DMS153 treated with DMSO at 0.1 percent for 48 hours (cell line): ENCODE measurements around the gene USP34.

Experiments
- DNase-seq: peaks from one replicate; lab custom pipeline; 2025; ENCODE audit not compliant: unreplicated experiment; lab: John Stamatoyannopoulos, UW

Gene USP34

DNA sequence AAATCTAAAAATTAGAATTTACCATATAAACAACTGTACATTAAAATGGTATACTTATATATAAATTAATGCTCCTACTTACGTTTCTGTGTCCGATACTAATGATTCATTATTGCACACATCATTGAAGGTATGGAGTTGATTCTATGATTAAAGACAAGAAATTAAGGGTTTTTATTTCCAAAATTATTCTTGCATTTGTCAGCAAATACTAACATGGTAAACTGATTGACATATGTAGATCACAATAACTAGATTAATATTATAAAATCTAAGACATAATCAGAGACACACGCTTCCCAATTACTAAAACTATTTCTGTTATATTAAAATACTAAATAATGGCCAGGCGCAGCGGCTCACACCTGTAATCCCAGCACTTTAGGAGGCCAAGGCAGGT lies 92.6 kb downstream of the USP34 start:
- DNase-seq, result no peak

- no peak for DNase-seq
Observed at GRCh38 chr2:61377046-61377445, 93.8 kb downstream of the USP34 start.

GRCh38 chr2:61376211-61376610 lies 94.7 kb downstream of the USP34 start:
- DNase-seq, result no peak

- DNase-seq, result no peak
Observed at GRCh38 chr2:61371027-61371426, 99.9 kb downstream of the USP34 start.

- no peak for DNase-seq
Observed at GRCh38 chr2:61368687-61369665, 101.9 kb downstream of the USP34 start.

DNA sequence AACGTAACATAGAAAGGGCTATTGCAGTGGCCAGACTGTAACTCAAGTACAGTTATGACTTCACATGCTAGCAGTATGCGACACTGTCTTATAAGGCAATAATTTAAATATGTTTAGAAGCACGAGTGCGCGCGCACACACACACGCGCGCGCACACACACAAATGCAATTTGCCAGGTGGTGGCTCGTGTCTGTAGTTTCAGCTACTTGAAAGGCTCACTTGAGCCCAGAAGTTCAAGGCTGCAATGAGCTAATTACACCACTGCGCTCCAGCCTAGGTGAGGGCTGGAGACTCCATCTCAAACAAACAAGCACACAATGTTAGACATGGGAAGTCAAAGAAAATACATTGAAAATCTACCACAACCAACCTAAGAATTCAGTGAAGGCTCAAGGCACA lies 103.7 kb downstream of the USP34 start:
- DNase-seq, result no peak

DNA sequence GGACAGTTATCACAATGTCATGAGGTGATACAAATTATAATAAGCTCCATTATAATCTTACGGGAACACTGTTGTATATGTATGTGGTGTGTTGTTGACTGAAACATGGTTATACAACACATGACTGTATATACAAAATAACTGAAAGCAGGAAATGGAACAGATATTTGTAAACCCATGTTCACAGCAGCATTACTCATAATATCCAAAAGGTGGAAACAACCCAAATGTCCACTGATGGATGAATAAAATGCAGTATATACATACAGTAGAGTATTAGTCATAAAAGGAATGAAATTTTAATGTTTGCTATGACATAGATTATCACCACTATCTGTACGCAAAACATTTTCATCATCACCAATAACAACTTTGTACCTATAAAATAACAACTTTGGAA lies 107.3 kb downstream of the USP34 start:
- no peak for DNase-seq

- DNase-seq, result no peak
Observed at GRCh38 chr2:61362873-61363272, 108.0 kb downstream of the USP34 start.

DNA sequence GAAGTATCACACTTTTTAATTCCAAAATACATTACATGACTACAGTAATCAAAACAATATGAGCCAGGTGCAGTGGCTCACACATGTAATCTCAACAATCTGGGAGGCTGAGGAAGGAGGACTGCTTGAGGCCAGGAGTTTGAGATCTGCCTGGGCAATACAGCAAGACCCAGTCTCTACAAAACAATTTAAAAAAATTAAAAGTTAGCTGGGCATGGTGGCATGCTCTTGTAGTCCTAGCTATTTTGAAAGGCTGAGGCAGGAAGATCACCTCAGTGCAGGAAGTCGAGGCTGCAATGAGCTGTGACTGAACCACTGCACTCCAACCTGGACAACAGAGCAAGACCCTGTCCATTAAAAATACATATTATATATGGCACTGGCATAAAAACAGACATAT lies 109.8 kb downstream of the USP34 start:
- no peak for DNase-seq

DNA sequence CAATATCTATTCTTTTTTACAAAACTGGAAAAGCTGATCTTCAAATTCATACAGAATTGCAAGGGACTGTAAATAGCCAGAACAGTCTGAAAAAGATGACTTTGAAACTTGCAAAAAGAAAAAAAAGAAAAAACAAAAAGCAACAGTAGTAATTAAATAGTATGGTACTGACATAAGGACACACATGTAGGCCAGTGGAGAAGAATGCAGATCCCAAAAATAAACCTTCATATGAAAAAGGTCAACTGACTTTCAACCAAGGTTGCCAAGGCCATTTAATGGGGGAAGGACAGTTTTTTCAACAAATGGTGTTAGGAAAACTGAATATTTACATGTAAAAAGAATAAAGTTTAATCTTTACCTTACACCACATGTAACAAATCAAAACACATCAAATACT lies 111.8 kb downstream of the USP34 start:
- DNase-seq, result no peak

- DNase-seq, result no peak
Observed at GRCh38 chr2:61357681-61358080, 113.2 kb downstream of the USP34 start.

DNA sequence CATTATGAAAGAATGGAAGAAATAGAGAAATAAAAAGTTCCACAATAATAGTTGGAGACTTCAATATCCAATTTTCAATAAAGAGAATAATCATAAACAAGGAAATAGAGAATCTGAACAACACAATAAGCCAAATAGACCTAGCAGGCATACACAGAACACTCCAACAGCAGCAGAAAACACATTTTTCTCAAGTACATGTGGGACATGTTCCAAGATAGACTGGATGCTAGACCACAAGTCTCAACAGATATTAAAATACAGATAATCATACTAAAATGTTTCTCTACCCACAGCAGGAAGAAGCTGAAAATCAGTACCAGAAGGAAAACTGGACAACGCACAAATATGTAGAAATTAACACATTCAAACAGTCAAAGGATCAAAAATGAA lies 113.9 kb downstream of the USP34 start:
- DNase-seq, result no peak

GRCh38 chr2:61356261-61356957 lies 114.5 kb downstream of the USP34 start:
- no peak for DNase-seq

- no peak for DNase-seq
Observed at GRCh38 chr2:61354543-61355197, 116.2 kb downstream of the USP34 start.

DNA sequence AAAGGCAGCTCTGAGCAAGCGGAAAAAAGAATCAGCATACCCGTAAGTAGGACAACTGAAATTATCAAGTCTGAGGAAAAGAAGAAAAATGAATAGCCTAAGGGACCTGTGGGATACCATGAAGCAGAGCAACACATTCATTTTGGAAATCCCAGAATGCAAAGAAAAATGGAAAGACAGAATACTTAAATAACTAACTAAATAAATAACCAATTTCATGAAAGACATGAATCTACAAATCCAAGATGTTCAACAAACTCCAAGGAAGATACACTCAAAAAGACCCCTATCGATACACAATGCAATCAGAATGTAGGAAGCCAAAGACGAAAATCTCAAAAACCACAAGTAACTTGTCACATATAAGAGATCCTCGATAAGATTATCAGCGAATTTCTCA lies 117.0 kb downstream of the USP34 start:
- no peak for DNase-seq

GRCh38 chr2:61350777-61351176 lies 120.1 kb downstream of the USP34 start:
- no peak for DNase-seq

DNA sequence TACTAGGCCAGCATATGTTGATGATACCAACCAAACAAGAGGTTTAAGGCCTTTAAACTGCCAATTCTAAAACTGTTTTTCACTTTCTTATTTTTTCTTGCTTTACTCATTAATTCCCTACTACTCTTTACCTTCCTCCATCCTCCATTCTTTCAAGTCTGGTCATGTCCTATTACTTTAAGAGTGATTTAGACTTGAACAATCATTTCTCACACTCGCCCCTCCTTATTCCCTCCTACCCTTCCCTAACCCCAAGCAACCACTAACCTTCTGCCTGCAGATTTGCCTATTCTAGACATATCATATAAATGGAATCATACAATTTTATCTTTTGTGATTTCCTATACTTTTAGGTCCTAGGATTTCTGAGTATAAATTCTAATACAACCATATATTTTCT lies 127.7 kb downstream of the USP34 start:
- DNase-seq, result no peak

- no peak for DNase-seq
Observed at GRCh38 chr2:61340242-61340641, 130.6 kb downstream of the USP34 start.

- no peak for DNase-seq
Observed at GRCh38 chr2:61338447-61338846, 132.4 kb downstream of the USP34 start.

GRCh38 chr2:61335187-61335586 lies 135.7 kb downstream of the USP34 start:
- no peak for DNase-seq

GRCh38 chr2:61334466-61334865 lies 136.4 kb downstream of the USP34 start:
- no peak for DNase-seq
